ENCODE data around the gene MID1. TPM values are rescaled to one million over a fixed set of nuclear protein-coding genes. Genes with fewer than 3 reads are reported as not detected.
A peak's percentile ranks its signal among the peaks of the same experiment; 100 is the strongest.

The MID1 gene
- total RNA-seq, 1 donor from 2014 or later, result 13.9 TPM

- Mint-ChIP-seq H3K27ac (ENCODE audit: unreplicated experiment) (no peak overlapping the region), H3K9me3 (ENCODE audit: low read depth) (peaks cover 8% of the 10 kb centered on the region), H3K4me3 (ENCODE audit: unreplicated experiment) (no peak overlapping the region), H3K4me1 (ENCODE audit: low read depth) (peaks cover 4% of the 10 kb centered on the region), H3K36me3 (ENCODE audit: low read depth) (no peaks in the 10 kb centered on the region), H3K27me3 (ENCODE audit: low read depth) (no peaks in the 10 kb centered on the region)
- DNase-seq (ENCODE audit: low spot score), result no peak
- no peak for TF ChIP-seq CTCF (IDR thresholded peaks at IDR 0.05)
Measured at GRCh38 chrX:10501611-10502010, 118.8 kb downstream of the MID1 start.

GRCh38 chrX:10496345-10496965 is 123.9 kb downstream of the MID1 start:
- Mint-ChIP-seq H3K4me3 (ENCODE audit: unreplicated experiment) (no peak overlapping the region), H3K9me3 (ENCODE audit: low read depth) (peaks cover 7% of the 10 kb centered on the region), H3K36me3 (ENCODE audit: low read depth) (no peaks in the 10 kb centered on the region), H3K4me1 (ENCODE audit: low read depth) (peaks cover 13% of the 10 kb centered on the region), H3K27ac (ENCODE audit: unreplicated experiment) (peak overlapping the region; percentile 68), H3K27me3 (ENCODE audit: low read depth) (no peaks in the 10 kb centered on the region)
- no peak for TF ChIP-seq CTCF (IDR thresholded peaks at IDR 0.05)
- DNase-seq (ENCODE audit: low spot score), result no peak

GRCh38 chrX:10495677-10496076 is 124.7 kb downstream of the MID1 start:
- no peaks in the 10 kb centered on the region for H3K27me3 Mint-ChIP-seq (ENCODE audit: low read depth)

GRCh38 chrX:10492250-10492649 is 128.1 kb downstream of the MID1 start:
- H3K27me3 Mint-ChIP-seq (ENCODE audit: low read depth), result no peaks in the 10 kb centered on the region
- DNase-seq (ENCODE audit: low spot score), result no peak
- no peak overlapping the region for H3K4me3 Mint-ChIP-seq (ENCODE audit: unreplicated experiment)
- H3K27ac Mint-ChIP-seq (ENCODE audit: unreplicated experiment), result no peak overlapping the region
- TF ChIP-seq CTCF (IDR thresholded peaks at IDR 0.05), result no peak
- H3K4me1 Mint-ChIP-seq (ENCODE audit: low read depth), result peaks cover 13% of the 10 kb centered on the region
- H3K9me3 Mint-ChIP-seq (ENCODE audit: low read depth), result peaks cover 6% of the 10 kb centered on the region
- no peaks in the 10 kb centered on the region for H3K36me3 Mint-ChIP-seq (ENCODE audit: low read depth)

More at GRCh38 chrX:10495677-10496076, 124.7 kb downstream of the MID1 start:
- Mint-ChIP-seq H3K36me3 (ENCODE audit: low read depth) (no peaks in the 10 kb centered on the region), H3K9me3 (ENCODE audit: low read depth) (peaks cover 4% of the 10 kb centered on the region), H3K4me1 (ENCODE audit: low read depth) (peaks cover 13% of the 10 kb centered on the region), H3K4me3 (ENCODE audit: unreplicated experiment) (no peak overlapping the region), H3K27ac (ENCODE audit: unreplicated experiment) (peak overlapping the region; percentile 68)
- no peak for TF ChIP-seq CTCF (IDR thresholded peaks at IDR 0.05)
- no peak for DNase-seq (ENCODE audit: low spot score)

- Mint-ChIP-seq H3K36me3 (ENCODE audit: low read depth) (no peaks in the 10 kb centered on the region), H3K4me3 (ENCODE audit: unreplicated experiment) (no peak overlapping the region)
- TF ChIP-seq CTCF (IDR thresholded peaks at IDR 0.05), result no peak
Measured at GRCh38 chrX:10486373-10486772, 134.0 kb downstream of the MID1 start.

More at GRCh38 chrX:10486373-10486772, 134.0 kb downstream of the MID1 start:
- peaks cover 4% of the 10 kb centered on the region for H3K9me3 Mint-ChIP-seq (ENCODE audit: low read depth)
- no peak for DNase-seq (ENCODE audit: low spot score)
- peaks cover 40% of the 10 kb centered on the region for H3K4me1 Mint-ChIP-seq (ENCODE audit: low read depth)
- no peaks in the 10 kb centered on the region for H3K27me3 Mint-ChIP-seq (ENCODE audit: low read depth)
- peak overlapping the region; percentile 89 for H3K27ac Mint-ChIP-seq (ENCODE audit: unreplicated experiment)

All from chondrocyte (in vitro differentiated cells).